Measurements from ENCODE around the gene IRF4. TPM values are rescaled to one million over a fixed set of nuclear protein-coding genes. Genes with fewer than 3 reads are reported as not detected.

Gene IRF4
- polyA plus RNA-seq, 4 donors, result 0.14 to 0.28 (median 0.21) TPM

GRCh38 chr6:436308-437036 is 44.9 kb downstream of the IRF4 start:
- DNase-seq (ENCODE audit: low read depth in 4 of 4, low spot score in 2 of 4), result no peak

GRCh38 chr6:437037-437392 is 45.5 kb downstream of the IRF4 start:
- no peak for DNase-seq (ENCODE audit: low read depth in 4 of 4, low spot score in 2 of 4)

GRCh38 chr6:438634-439170 is 47.1 kb downstream of the IRF4 start:
- DNase-seq (ENCODE audit: low read depth in 4 of 4, low spot score in 2 of 4), result no peak

- DNase-seq (ENCODE audit: low read depth in 4 of 4, low spot score in 2 of 4), result no peak
These were observed 48.2 kb downstream of the IRF4 start for GRCh38 chr6:439641-440167.

GRCh38 chr6:441126-441920 is 49.8 kb downstream of the IRF4 start:
- DNase-seq (ENCODE audit: low read depth in 4 of 4, low spot score in 2 of 4), result no peak

GRCh38 chr6:443621-444159 is 52.1 kb downstream of the IRF4 start:
- no peak for DNase-seq (ENCODE audit: low read depth in 4 of 4, low spot score in 2 of 4)

GRCh38 chr6:444653-445275 is 53.2 kb downstream of the IRF4 start:
- no peak for DNase-seq (ENCODE audit: low read depth in 4 of 4, low spot score in 2 of 4)

GRCh38 chr6:445571-446417 is 54.2 kb downstream of the IRF4 start:
- no peak for DNase-seq (ENCODE audit: low read depth in 4 of 4, low spot score in 2 of 4)

- no peak for DNase-seq (ENCODE audit: low read depth in 4 of 4, low spot score in 2 of 4)
These were observed 55.1 kb downstream of the IRF4 start for GRCh38 chr6:446418-447366.

GRCh38 chr6:447381-448165 is 56.0 kb downstream of the IRF4 start:
- no peak for DNase-seq (ENCODE audit: low read depth in 4 of 4, low spot score in 2 of 4)

GRCh38 chr6:448296-449056 is 56.9 kb downstream of the IRF4 start:
- DNase-seq (ENCODE audit: low read depth in 4 of 4, low spot score in 2 of 4), result no peak

GRCh38 chr6:449057-449430 is 57.5 kb downstream of the IRF4 start:
- DNase-seq (ENCODE audit: low read depth in 4 of 4, low spot score in 2 of 4), result no peak

GRCh38 chr6:449486-450419 is 58.2 kb downstream of the IRF4 start:
- no peak for DNase-seq (ENCODE audit: low read depth in 4 of 4, low spot score in 2 of 4)

- no peak for DNase-seq (ENCODE audit: low read depth in 4 of 4, low spot score in 2 of 4)
These were observed 59.8 kb downstream of the IRF4 start for GRCh38 chr6:451336-451735.

- no peak for DNase-seq (ENCODE audit: low read depth in 4 of 4, low spot score in 2 of 4)
These were observed 60.3 kb downstream of the IRF4 start for GRCh38 chr6:451847-452246.

- DNase-seq (ENCODE audit: low read depth in 4 of 4, low spot score in 2 of 4), result no peak
These were observed 60.9 kb downstream of the IRF4 start for GRCh38 chr6:452301-453067.

All from left renal cortex interstitium (tissue), 4 donors.